GM23338 (cell line): Measurements from ENCODE around the gene CCDC12.

Source experiments
- CREB1 ChIP-seq: fragments of 250-450 bp; sonication (Bioruptor Pico); IDR thresholded peaks from 2 replicates; pipeline ENCODE4 v1.5.0; 2020; ENCODE audit warnings: low read depth, mild to moderate bottlenecking, moderate library complexity
- EZH2 ChIP-seq: fragments of 200-600 bp; sonication (generic); IDR thresholded peaks from one replicate; pipeline ENCODE4 v1.8.0; 2017; ENCODE audit warnings: antibody characterized with exemption, mild to moderate bottlenecking, low read depth; ENCODE audit not compliant: unreplicated experiment
- EZH2phosphoT487 ChIP-seq: fragments of 200-600 bp; sonication (generic); IDR thresholded peaks from one replicate; pipeline ENCODE4 v1.8.1; 2018; ENCODE audit warnings: antibody characterized with exemption; ENCODE audit not compliant: unreplicated experiment
- JUNB ChIP-seq: IDR thresholded peaks from one replicate; pipeline ENCODE4 v1.6.1; 2016; ENCODE audit warnings: antibody characterized with exemption; ENCODE audit not compliant: unreplicated experiment
- POLR2AphosphoS5 ChIP-seq: IDR thresholded peaks from 2 replicates; pipeline ENCODE4 v1.6.1; 2016; ENCODE audit warnings: antibody characterized with exemption, low read depth
- REST ChIP-seq: IDR thresholded peaks from one replicate; pipeline ENCODE4 v1.6.1; 2018; ENCODE audit warnings: antibody characterized with exemption; ENCODE audit not compliant: unreplicated experiment
- ZNF114 ChIP-seq: fragments of 250-450 bp; sonication (Bioruptor Pico); IDR thresholded peaks from 2 replicates; pipeline ENCODE4 v1.5.0; 2020; ENCODE audit warnings: mild to moderate bottlenecking, moderate library complexity
- ZNF331 ChIP-seq: fragments of 250-450 bp; sonication (Bioruptor Pico); IDR thresholded peaks from 2 replicates; pipeline ENCODE4 v1.5.0; 2020; ENCODE audit warnings: low read depth, mild to moderate bottlenecking, moderate library complexity
- TF ChIP-seq, protein P1 (sequence below), 2 experiments: fragments of 200-600 bp in 1 of 2; sonication (generic) in 1 of 2; conservative IDR thresholded peaks; 2 replicates each; pipeline versions ENCODE4 v1.5.1 to v1.6.1; 2016 to 2017; ENCODE audit warnings: antibody characterized with exemption in 2 of 2, low read depth in 2 of 2, mild to moderate bottlenecking in 2 of 2, moderate library complexity in 1 of 2

GRCh38 chr3:46994801-46995731 lies 18.5 kb upstream of the CCDC12 start:
- TF ChIP-seq, protein P1, sequence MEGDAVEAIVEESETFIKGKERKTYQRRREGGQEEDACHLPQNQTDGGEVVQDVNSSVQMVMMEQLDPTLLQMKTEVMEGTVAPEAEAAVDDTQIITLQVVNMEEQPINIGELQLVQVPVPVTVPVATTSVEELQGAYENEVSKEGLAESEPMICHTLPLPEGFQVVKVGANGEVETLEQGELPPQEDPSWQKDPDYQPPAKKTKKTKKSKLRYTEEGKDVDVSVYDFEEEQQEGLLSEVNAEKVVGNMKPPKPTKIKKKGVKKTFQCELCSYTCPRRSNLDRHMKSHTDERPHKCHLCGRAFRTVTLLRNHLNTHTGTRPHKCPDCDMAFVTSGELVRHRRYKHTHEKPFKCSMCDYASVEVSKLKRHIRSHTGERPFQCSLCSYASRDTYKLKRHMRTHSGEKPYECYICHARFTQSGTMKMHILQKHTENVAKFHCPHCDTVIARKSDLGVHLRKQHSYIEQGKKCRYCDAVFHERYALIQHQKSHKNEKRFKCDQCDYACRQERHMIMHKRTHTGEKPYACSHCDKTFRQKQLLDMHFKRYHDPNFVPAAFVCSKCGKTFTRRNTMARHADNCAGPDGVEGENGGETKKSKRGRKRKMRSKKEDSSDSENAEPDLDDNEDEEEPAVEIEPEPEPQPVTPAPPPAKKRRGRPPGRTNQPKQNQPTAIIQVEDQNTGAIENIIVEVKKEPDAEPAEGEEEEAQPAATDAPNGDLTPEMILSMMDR (conservative IDR thresholded peaks at IDR 0.05; ENCODE audit: low read depth in 2 of 2): no peak
- TF ChIP-seq ZNF331 (CRISPR knock-in tag) (no peak), POLR2AphosphoS5 (no peak), EZH2phosphoT487 (no peak), REST (no peak), EZH2 (no peak), CREB1 (CRISPR knock-in tag) (no peak), ZNF114 (CRISPR knock-in tag) (no peak), JUNB (no peak)
